K562 (cell line): ENCODE measurements around the gene WFIKKN1. TPM values are rescaled to one million over a fixed set of nuclear protein-coding genes. Genes with fewer than 3 reads are reported as not detected.

Experiments used
- ATAC-seq: fragments of 200-7000 bp; cut with Tn5 transposase; 3 replicates; pipeline ENCODE4 v1.9.1; 2020; ENCODE audit warnings: moderate library complexity
- BruUV-seq: library from RNA; stranded (reverse); fragments of 400-500 nt; replicated peaks from 2 replicates; lab custom pipeline; 2021; lab: Mats Ljungman, UMichigan
- CTCF ChIA-PET: fragments of 300-600 bp; formaldehyde crosslinking; extraction: SDS; loops from one replicate; lab custom pipeline; 2021; ENCODE audit warnings: low intra/inter-chr PET ratio; lab: Yijun Ruan, JAX
- POLR2A ChIA-PET: fragments of 300-600, 350-650 bp; sonication (Branson Sonifier 250); formaldehyde crosslinking; extraction: SDS; loops from one replicate; lab custom pipeline; 2021; ENCODE audit warnings: antibody characterized with exemption, inconsistent platforms; lab: Yijun Ruan, JAX
- DNase-seq, 4 experiments: peaks; one replicate each; pipeline versions ENCODE4 v3.0.0 to v3.0.0-alpha.2; 2011 to 2018; ENCODE audit warnings: low spot score in 3 of 4, mixed read lengths in 3 of 4; ENCODE audit errors: extremely low read depth in 1 of 4
- FAIRE-seq: peaks from 2 replicates; lab custom pipeline; 2011; peaks lifted over from hg19 to GRCh38; lab: Jason Lieb, UNC
- H2AFZ ChIP-seq: 2 replicates; pipeline ENCODE4 v1.6.0; 2011; ENCODE audit warnings: low read depth, low read length, control low read depth, inconsistent platforms
- H3K27ac ChIP-seq: fragments of 200-600 bp; 3 replicates; pipeline ENCODE4 v1.8.0; 2011; ENCODE audit warnings: low read depth, mild to moderate bottlenecking, control low read depth, inconsistent platforms, low read length, moderate library complexity, mixed read lengths; ENCODE audit errors: extremely low read depth
- H3K27me3 ChIP-seq, 2 experiments: fragments of 300-600 bp in 1 of 2; 2 replicates in 1 of 2; 3 replicates in 1 of 2; pipeline versions ENCODE4 v1.6.0 to v1.8.0; 2011; ENCODE audit warnings: inconsistent platforms in 2 of 2, low read length in 2 of 2, mild to moderate bottlenecking in 1 of 2, mixed read lengths in 1 of 2, moderate library complexity in 1 of 2; ENCODE audit not compliant: control insufficient read depth in 2 of 2, insufficient read depth in 2 of 2
- H3K36me3 ChIP-seq: fragments of 300-600 bp; 3 replicates; pipeline ENCODE4 v1.8.0; 2011; ENCODE audit warnings: mild to moderate bottlenecking, low read length, inconsistent platforms; ENCODE audit not compliant: control insufficient read depth, insufficient read depth
- H3K4me1 ChIP-seq, 2 experiments: fragments of 200-600 bp in 1 of 2; replicated peaks in 1 of 2; 2 replicates in 1 of 2; 3 replicates in 1 of 2; pipeline versions ENCODE4 v1.5.1 to v1.8.0; 2011; ENCODE audit warnings: inconsistent platforms in 2 of 2, low read length in 2 of 2, mild to moderate bottlenecking in 1 of 2, mixed read lengths in 1 of 2, moderate library complexity in 1 of 2; ENCODE audit not compliant: control insufficient read depth in 2 of 2, insufficient read depth in 2 of 2
- H3K4me2 ChIP-seq: 2 replicates; pipeline ENCODE4 v1.6.1; 2011; ENCODE audit warnings: low read length, control low read depth, inconsistent platforms, mixed read lengths; ENCODE audit not compliant: insufficient read depth
- H3K4me3 ChIP-seq: fragments of 200-600 bp; sonication (generic), shearing (Covaris generic); 2 replicates; pipeline ENCODE4 v1.5.1; 2016; ENCODE audit warnings: control low read depth, inconsistent platforms
- H3K79me2 ChIP-seq: fragments of 200-600 bp; 3 replicates; pipeline ENCODE4 v1.8.0; 2011; ENCODE audit warnings: low read length, inconsistent platforms; ENCODE audit not compliant: control insufficient read depth, insufficient read depth
- H3K9ac ChIP-seq, 2 experiments: 2 replicates each; pipeline versions ENCODE4 v1.6.0 to v1.6.1; 2011; ENCODE audit warnings: low read depth in 2 of 2, low read length in 2 of 2, control low read depth in 1 of 2, inconsistent platforms in 1 of 2, mild to moderate bottlenecking in 1 of 2, mixed read lengths in 1 of 2; ENCODE audit not compliant: insufficient read depth in 1 of 2
- H3K9me1 ChIP-seq: one replicate; pipeline ENCODE4 v1.6.0; 2011; ENCODE audit warnings: inconsistent platforms, mild to moderate bottlenecking, low read length, moderate library complexity; ENCODE audit not compliant: control insufficient read depth, insufficient read depth
- H3K9me3 ChIP-seq: replicated peaks from 2 replicates; pipeline ENCODE4 v1.5.1; 2011; ENCODE audit warnings: low read depth, low read length, inconsistent platforms; ENCODE audit not compliant: control insufficient read depth, insufficient read depth
- H4K20me1 ChIP-seq: replicated peaks from 2 replicates; pipeline ENCODE4 v1.6.1; 2011; ENCODE audit warnings: low read length, inconsistent platforms, mixed read lengths; ENCODE audit not compliant: control insufficient read depth, insufficient read depth
- CBX5 ChIP-seq: IDR thresholded peaks from 2 replicates; pipeline ENCODE4 v1.6.1; 2014; ENCODE audit warnings: low read depth, borderline replicate concordance
- CTCF ChIP-seq, 3 experiments: IDR thresholded peaks in 2 of 3; conservative IDR thresholded peaks in 1 of 3; 2 replicates each; pipeline ENCODE4 v1.5.1; 2011 to 2012; ENCODE audit warnings: low read length in 3 of 3, mild to moderate bottlenecking in 3 of 3, control low read depth in 2 of 3, improper control_type of control experiment in 1 of 3, inconsistent platforms in 1 of 3, low read depth in 1 of 3, mixed read lengths in 1 of 3, moderate library complexity in 1 of 3; ENCODE audit not compliant: insufficient read depth in 2 of 3
- ESRRA ChIP-seq: fragments of 450-650 bp; IDR thresholded peaks from 2 replicates; pipeline ENCODE4 v1.6.1; 2014; ENCODE audit warnings: low read depth, mild to moderate bottlenecking, moderate library complexity, borderline replicate concordance
- FOXP4 ChIP-seq: sonication (generic); formaldehyde crosslinking; IDR thresholded peaks from 2 replicates; pipeline ENCODE4 v1.8.0; 2022; ENCODE audit warnings: mild to moderate bottlenecking, missing genetic modification reagents, borderline replicate concordance
- HNRNPL ChIP-seq: fragments of 200-400 bp; formaldehyde crosslinking; IDR thresholded peaks from 2 replicates; pipeline ENCODE4 v1.6.1; 2017; ENCODE audit warnings: low read depth, mild to moderate bottlenecking, low read length
- MBD2 ChIP-seq: sonication (generic); IDR thresholded peaks from 2 replicates; pipeline ENCODE4 v1.6.1; 2016; ENCODE audit warnings: low read depth, borderline replicate concordance
- POLR2G ChIP-seq: fragments of 200-400 bp; formaldehyde crosslinking; IDR thresholded peaks from 2 replicates; pipeline ENCODE4 v1.6.1; 2017; ENCODE audit warnings: low read depth, mild to moderate bottlenecking, antibody characterized with exemption, low read length, moderate library complexity
- RB1 ChIP-seq: fragments of 450-650 bp; IDR thresholded peaks from 2 replicates; pipeline ENCODE4 v1.6.1; 2017; ENCODE audit warnings: low read depth, mild to moderate bottlenecking
- RBFOX2 ChIP-seq: fragments of 200-400 bp; formaldehyde crosslinking; IDR thresholded peaks from 2 replicates; pipeline ENCODE4 v1.6.1; 2017; ENCODE audit warnings: low read depth, mild to moderate bottlenecking, low read length, moderate library complexity
- RHOXF2B ChIP-seq: fragments of 250-450 bp; sonication (Bioruptor Pico); conservative IDR thresholded peaks from 2 replicates; pipeline ENCODE4 v1.5.1; 2021
- ZBTB17 ChIP-seq: fragments of 450-650 bp; formaldehyde crosslinking; IDR thresholded peaks from 2 replicates; pipeline ENCODE4 v1.4.0; 2020; ENCODE audit warnings: mild to moderate bottlenecking
- ZC3H4 ChIP-seq: sonication (generic); formaldehyde crosslinking; IDR thresholded peaks from 2 replicates; pipeline ENCODE4 v1.9.0; 2021; ENCODE audit warnings: missing genetic modification reagents, borderline replicate concordance
- ZNF12 ChIP-seq: sonication (generic); formaldehyde crosslinking; IDR thresholded peaks from 2 replicates; pipeline ENCODE4 v1.4.0; 2020; ENCODE audit warnings: mild to moderate bottlenecking, missing genetic modification reagents
- ZNF77 ChIP-seq: fragments of 250-450 bp; sonication (Bioruptor Pico); IDR thresholded peaks from 2 replicates; pipeline ENCODE4 v1.5.0; 2020
- WGBS: fragments of 100-300 bp; shearing (Covaris generic); methylation state at CpG from one replicate; pipeline ENCODE4 v1.1.6; 2016; ENCODE audit warnings: low coverage, mixed read lengths; ENCODE audit not compliant: insufficient coverage; ENCODE audit errors: missing lambda C conversion rate; 5-methylcytosine and 5-hydroxymethylcytosine counted together
- in situ Hi-C: fragments of 300-500 bp; cut with MboI; formaldehyde crosslinking; loops from 4 replicates; pipeline ENCODE4 v1.15.0; 2018; ENCODE audit warnings: inconsistent platforms, mixed read lengths
- intact Hi-C: fragments of 100-400 bp; cut with micrococcal nuclease; formaldehyde crosslinking; loops from 2 replicates; pipeline ENCODE4 v1.14.2; 2022
- polyA plus RNA-seq, 8 experiments: library from polyadenylated mRNA; depleted of rRNA in 4 of 8; stranded (reverse) in 5 of 8; unstranded in 3 of 8; fragments of >200 nt; fragmentation: Nextera tagmentation in 2 of 8; fragmentation: Illumina TruSeq in 1 of 8; extraction: Ambion mirVana in 2 of 8; extraction: Trizol in 1 of 8; gene quantifications; 2 replicates each; pipeline versions ENCODE4 v1.2.1 to v1.2.3, GENCODE V29; 2011 to 2014; ENCODE audit warnings: inconsistent platforms in 1 of 8, missing spikeins in 1 of 8
- total RNA-seq, 7 experiments: library from RNA; depleted of rRNA in 6 of 7; stranded (reverse); fragments of >200 nt in 6 of 7; fragmentation: Illumina TruSeq in 2 of 7; extraction: Trizol in 2 of 7; gene quantifications; 2 replicates each; pipeline versions ENCODE4 v1.2.1 to v1.2.3, GENCODE V29; 2011 to 2021; ENCODE audit warnings: low replicate concordance in 1 of 7
- TF ChIP-seq, protein P1 (sequence below): fragments of 450-650 bp; IDR thresholded peaks from one replicate; pipeline ENCODE4 v1.6.1; 2018; ENCODE audit warnings: mild to moderate bottlenecking, moderate library complexity; ENCODE audit not compliant: partially characterized antibody

Gene WFIKKN1
- total and polyA plus RNA-seq, 9 of the 15 experiments (the other 6 are each of a cell fraction or from before 2014, with no cell fraction given), result 0.14 to 1.1 (median 0.50) TPM; not detected in 4

GRCh38 chr16:674214-674881 is 43.6 kb downstream of the WFIKKN1 start:
- ChIA-PET POLR2A (interaction anchor here (0.5 to 1.7 kb wide), 4 partner anchors 8 to 304 kb away, joined by 3 to 6 read pairs (median 4); partner anchors contain the start of genes JMJD8 and MRPL28), CTCF (no interaction called here)
- 63% methylated on average over 16 of the region's 22 CpGs for WGBS
- H3K4me3 ChIP-seq, result no peak overlapping the region; the same call in 1 of the 2 replicates
- no peaks in the 10 kb centered on the region for H3K27me3 ChIP-seq
- in situ Hi-C loops (loop anchor here (10.0 kb wide), 1 partner anchor 280 kb away; the partner anchor contains the start of gene NME4), intact Hi-C loops (no loop called here)
- H3K9me1 ChIP-seq, result no peaks in the 10 kb centered on the region
- H3K4me1 ChIP-seq, result peaks cover 23 to 98% of the 10 kb centered on the region in 2 experiments
- H3K9ac ChIP-seq, result peak overlapping the region; percentile 32 to 93; a peak in 3 of 4 replicates
- peak; percentile 52 for FAIRE-seq
- 0 out of 2 replicates have a peak, but pooled peaks cover 4% of the 10 kb centered on the region for H4K20me1 ChIP-seq
- H3K79me2 ChIP-seq, result peaks cover 14% of the 10 kb centered on the region
- ATAC-seq, result peak; percentile 7; the same call in 2 of the 3 replicates
- peak in 2 of 4 experiments; percentile 17 to 47 for DNase-seq
- H2AFZ ChIP-seq, result no peak overlapping the region
- H3K4me2 ChIP-seq, result peak overlapping the region; percentile 79
- H3K27ac ChIP-seq, result peak overlapping the region; percentile 72; the same call in 2 of the 3 replicates
- no peaks in the 10 kb centered on the region for H3K9me3 ChIP-seq
- no TSS peak for BruUV-seq
- peaks cover 59% of the 10 kb centered on the region for H3K36me3 ChIP-seq
- 0 out of 2 replicates have a peak, but pooled peaks have one; percentile 40 for TF ChIP-seq ZNF77
- peak; percentile 11; the same call in 1 of the 2 replicates for TF ChIP-seq ZBTB17 (CRISPR knock-in tag)
- TF ChIP-seq CBX5, result no peak
- TF ChIP-seq, protein P1, sequence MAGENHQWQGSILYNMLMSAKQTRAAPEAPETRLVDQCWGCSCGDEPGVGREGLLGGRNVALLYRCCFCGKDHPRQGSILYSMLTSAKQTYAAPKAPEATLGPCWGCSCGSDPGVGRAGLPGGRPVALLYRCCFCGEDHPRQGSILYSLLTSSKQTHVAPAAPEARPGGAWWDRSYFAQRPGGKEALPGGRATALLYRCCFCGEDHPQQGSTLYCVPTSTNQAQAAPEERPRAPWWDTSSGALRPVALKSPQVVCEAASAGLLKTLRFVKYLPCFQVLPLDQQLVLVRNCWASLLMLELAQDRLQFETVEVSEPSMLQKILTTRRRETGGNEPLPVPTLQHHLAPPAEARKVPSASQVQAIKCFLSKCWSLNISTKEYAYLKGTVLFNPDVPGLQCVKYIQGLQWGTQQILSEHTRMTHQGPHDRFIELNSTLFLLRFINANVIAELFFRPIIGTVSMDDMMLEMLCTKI, result no peak
- TF ChIP-seq ZC3H4, result 0 out of 2 replicates have a peak, but pooled peaks have one; percentile 48
- TF ChIP-seq HNRNPL, result peak; percentile 32; the same call in 1 of the 2 replicates
- peak; percentile 89 for TF ChIP-seq ESRRA
- TF ChIP-seq RHOXF2B (CRISPR knock-in tag), result no peak
- TF ChIP-seq RB1, result no peak
- TF ChIP-seq RBFOX2, result peak; percentile 42; the same call in 1 of the 2 replicates
- TF ChIP-seq POLR2G, result peak; percentile 11
- TF ChIP-seq FOXP4, result 0 out of 2 replicates have a peak, but pooled peaks have one; percentile 35
- no peak for TF ChIP-seq CTCF (IDR thresholded peaks at IDR 0.05 in 2 of 3, conservative IDR thresholded peaks at IDR 0.05 in 1 of 3; ENCODE audit: insufficient read depth in 2 of 3, low read depth in 1 of 3, low read length in 3 of 3)
- 0 out of 2 replicates have a peak, but pooled peaks have one; percentile 9 for TF ChIP-seq MBD2
- TF ChIP-seq ZNF12 (CRISPR knock-in tag), result 0 out of 2 replicates have a peak, but pooled peaks have one; percentile 4
